HFFc6 (cell line): ENCODE measurements around the gene CLPSL2. TPM values are rescaled to one million over a fixed set of nuclear protein-coding genes. Genes with fewer than 3 reads are reported as not detected.

Experiments used
- DNase-seq: peaks from one replicate; pipeline ENCODE4 v3.0.0-alpha.2; 2018
- H3K27ac Mint-ChIP-seq: 2 replicates; pipeline ENCODE4 v1.8.0; 2020; ENCODE audit warnings: mild to moderate bottlenecking, mixed read lengths
- H3K27me3 Mint-ChIP-seq: 2 replicates; pipeline ENCODE4 v1.8.0; 2021; ENCODE audit warnings: mild to moderate bottlenecking, moderate library complexity, mixed read lengths; ENCODE audit not compliant: insufficient read depth
- H3K36me3 Mint-ChIP-seq: 2 replicates; pipeline ENCODE4 v1.8.0; 2021; ENCODE audit warnings: low read depth, mixed read lengths
- H3K4me1 Mint-ChIP-seq: 2 replicates; pipeline ENCODE4 v1.8.0; 2020; ENCODE audit warnings: low read depth, mixed read lengths
- H3K4me3 Mint-ChIP-seq: 2 replicates; pipeline ENCODE4 v1.8.0; 2020; ENCODE audit warnings: mild to moderate bottlenecking, moderate library complexity, mixed read lengths
- H3K9me3 Mint-ChIP-seq: 2 replicates; pipeline ENCODE4 v1.8.0; 2020; ENCODE audit warnings: mild to moderate bottlenecking, mixed read lengths
- CTCF ChIP-seq: fragments of 200-600 bp; sonication (generic); IDR thresholded peaks from 2 replicates; pipeline ENCODE4 v1.5.0; 2021; ENCODE audit warnings: antibody characterized with exemption, mild to moderate bottlenecking
- total RNA-seq, 6 experiments: library from RNA; stranded (reverse); fragmentation: NEBNext Ultra II Directional; extraction: Animal tissue kit (Norgen Biotek cat#: 25700); gene quantifications; 2 replicates in 1 of 6; 3 replicates in 5 of 6; pipeline ENCODE4 v1.2.3, GENCODE V29; 2021

CLPSL2 gene
- total RNA-seq, 6 experiments from 2014 or later = not detected

DNA sequence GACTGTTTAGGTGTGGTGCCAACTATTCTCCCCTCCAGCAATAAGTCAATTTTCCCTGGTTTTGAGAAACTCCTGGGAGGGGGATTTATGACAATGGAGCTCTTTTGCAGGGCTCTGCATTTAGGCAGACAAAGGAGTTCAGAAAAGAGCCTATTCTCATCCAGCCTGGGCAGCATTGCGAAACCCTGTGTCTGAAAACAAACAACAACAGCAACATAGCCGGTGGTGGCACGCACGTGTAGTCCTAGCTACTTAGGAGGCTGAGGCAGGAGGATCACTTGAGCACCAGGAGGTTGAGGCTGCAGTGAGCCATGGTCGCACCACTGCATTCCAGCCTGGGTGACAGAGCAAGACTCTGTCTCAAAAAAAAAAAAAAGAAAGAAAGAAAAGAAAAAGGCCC, 14.3 kb downstream of the CLPSL2 start:
- H3K27me3 Mint-ChIP-seq = peaks cover 72% of the 10 kb centered on the region

GRCh38 chr6:35794536-35795452, 18.4 kb downstream of the CLPSL2 start:
- Mint-ChIP-seq H3K4me3 (no peak overlapping the region), H3K4me1 (no peaks in the 10 kb centered on the region), H3K27me3 (peaks cover 59% of the 10 kb centered on the region), H3K27ac (no peak overlapping the region), H3K36me3 (no peaks in the 10 kb centered on the region), H3K9me3 (no peaks in the 10 kb centered on the region)
- no peak for DNase-seq
- TF ChIP-seq CTCF = no peak

More for the DNA sequence above, 14.3 kb downstream of the CLPSL2 start:
- H3K9me3 Mint-ChIP-seq = no peaks in the 10 kb centered on the region
- H3K27ac Mint-ChIP-seq = no peak overlapping the region
- no peak overlapping the region for H3K4me3 Mint-ChIP-seq
- H3K36me3 Mint-ChIP-seq = no peaks in the 10 kb centered on the region
- no peak for DNase-seq
- no peak for TF ChIP-seq CTCF
- no peaks in the 10 kb centered on the region for H3K4me1 Mint-ChIP-seq

- Mint-ChIP-seq H3K27me3 (peaks cover 53% of the 10 kb centered on the region), H3K27ac (no peak overlapping the region), H3K9me3 (no peaks in the 10 kb centered on the region), H3K4me1 (no peaks in the 10 kb centered on the region), H3K36me3 (no peaks in the 10 kb centered on the region), H3K4me3 (no peak overlapping the region)
- TF ChIP-seq CTCF = no peak
- no peak for DNase-seq
Measured at GRCh38 chr6:35795453-35796071, 19.2 kb downstream of the CLPSL2 start.

DNA sequence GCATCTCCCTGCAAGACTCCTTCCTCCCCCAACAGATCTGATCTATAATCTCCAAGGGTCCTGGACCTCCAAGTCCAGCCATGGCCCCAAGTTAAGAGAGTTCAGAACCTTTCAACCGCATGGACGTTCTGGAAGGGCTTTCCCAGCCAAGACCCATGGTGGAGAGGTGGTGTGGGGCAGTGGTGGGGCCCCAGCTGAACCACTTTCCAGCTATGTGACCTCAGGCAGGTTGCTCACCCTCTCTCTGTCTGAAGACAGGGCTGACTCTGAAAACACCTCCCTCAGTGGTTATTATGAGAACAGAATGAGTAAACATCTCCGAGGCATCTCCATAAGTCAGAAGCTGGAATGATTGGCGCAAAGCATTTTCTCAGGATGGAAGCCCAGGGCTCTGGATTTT, 19.8 kb downstream of the CLPSL2 start:
- Mint-ChIP-seq H3K27ac (no peak overlapping the region), H3K4me3 (no peak overlapping the region), H3K9me3 (no peaks in the 10 kb centered on the region), H3K4me1 (no peaks in the 10 kb centered on the region), H3K27me3 (peaks cover 49% of the 10 kb centered on the region), H3K36me3 (no peaks in the 10 kb centered on the region)
- no peak for TF ChIP-seq CTCF
- DNase-seq = no peak

DNA sequence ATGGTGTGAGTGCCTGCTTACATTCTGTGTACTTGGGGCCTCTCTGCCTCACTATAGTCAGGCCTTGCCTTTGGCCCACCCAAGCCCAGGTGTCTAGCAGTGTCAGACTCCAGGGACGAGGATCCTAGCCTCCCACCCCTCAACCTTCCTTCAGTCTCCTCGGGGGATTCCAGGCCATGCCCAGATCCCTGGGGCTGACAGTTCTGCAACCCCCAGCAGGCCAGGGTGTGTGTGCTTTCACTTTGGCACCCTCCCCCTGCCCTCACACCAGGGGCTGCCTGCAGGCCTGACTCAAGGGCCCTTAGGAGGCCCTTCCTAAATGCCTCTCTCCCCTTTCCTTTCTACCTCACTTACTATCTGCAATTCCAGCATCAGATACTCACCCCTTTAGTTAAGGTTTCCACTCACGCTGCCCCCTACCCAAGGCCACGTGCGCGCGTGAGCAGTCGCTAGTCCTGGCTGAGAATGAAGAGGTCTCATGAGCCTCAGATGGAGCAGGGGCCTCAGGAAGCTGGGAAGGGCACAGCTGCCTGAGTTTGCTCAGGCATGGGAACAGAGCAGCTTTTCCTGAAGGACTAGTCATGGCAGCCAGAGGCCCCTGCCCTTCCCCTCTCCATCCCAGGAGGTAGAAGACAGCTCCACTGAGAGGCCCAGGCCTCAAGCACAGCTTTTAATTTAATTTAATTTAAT, 21.6 kb downstream of the CLPSL2 start:
- DNase-seq = no peak
- H3K36me3 Mint-ChIP-seq = no peaks in the 10 kb centered on the region
- TF ChIP-seq CTCF = no peak
- H3K9me3 Mint-ChIP-seq = no peaks in the 10 kb centered on the region
- no peaks in the 10 kb centered on the region for H3K4me1 Mint-ChIP-seq
- H3K4me3 Mint-ChIP-seq = no peak overlapping the region
- H3K27ac Mint-ChIP-seq = no peak overlapping the region
- H3K27me3 Mint-ChIP-seq = peaks cover 39% of the 10 kb centered on the region
